GM21529 (cell line): Measurements from ENCODE around the gene FOXJ2.
"Not testable (repeated sequence)": the region's sequence is repeated elsewhere in the genome, so short reads cannot be mapped to it uniquely, and the experiment has no call there.

Source experiments
- ATAC-seq: cut with Tn5 transposase; IDR thresholded peaks from one replicate; pipeline ENCODE4 v1.9.1; 2021; ENCODE audit not compliant: unreplicated experiment

The FOXJ2 gene

GRCh38 chr12:8058506-8058905 lies 26.0 kb downstream of the FOXJ2 start:
- ATAC-seq, result no peak

DNA sequence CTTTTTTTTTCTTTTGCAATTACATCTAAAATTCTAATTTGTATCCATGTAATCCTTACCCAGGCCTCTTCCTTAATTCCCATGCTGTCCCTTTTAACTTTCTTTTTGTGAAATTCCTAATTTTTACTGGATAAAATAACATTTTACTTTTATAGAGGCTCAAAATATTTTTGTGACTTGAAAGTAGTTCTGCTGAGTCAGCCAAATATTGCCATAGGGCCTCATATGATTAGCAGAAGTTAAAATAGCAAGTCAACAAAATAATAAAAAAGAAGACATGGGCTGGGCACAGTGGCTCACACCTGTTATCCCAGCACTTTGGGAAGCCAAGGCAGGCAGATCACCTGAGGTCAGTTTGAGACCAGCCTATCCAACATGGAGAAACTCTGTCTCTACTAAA lies 31.6 kb downstream of the FOXJ2 start:
- no peak for ATAC-seq

- peak; percentile 91 for ATAC-seq
Observed at GRCh38 chr12:8065991-8066594, 33.6 kb downstream of the FOXJ2 start, which contains the start of gene C3AR1. Gene C3AR1 (minus strand): TSS chr12:8066359. CDS start chr12:8060185, 6,174 bp downstream.

DNA sequence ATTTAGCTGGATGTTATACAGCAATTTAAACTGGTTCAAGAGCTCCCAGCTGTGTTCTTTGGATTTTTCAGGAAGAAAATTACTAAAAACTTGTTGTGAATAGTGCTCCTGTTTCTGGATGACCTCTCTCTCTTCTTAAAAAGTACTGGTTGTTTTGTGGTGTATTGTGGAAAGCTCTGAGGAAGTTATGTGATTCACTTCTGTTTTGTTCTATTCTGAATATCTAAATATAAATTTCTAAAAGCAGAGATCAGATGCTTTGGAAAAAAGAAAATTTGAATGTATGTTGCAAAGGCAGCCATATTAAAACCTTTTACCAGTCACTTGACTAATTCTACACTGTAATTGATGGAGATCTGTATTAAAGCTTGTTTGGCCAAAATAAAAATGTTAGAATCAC lies 37.1 kb downstream of the FOXJ2 start:
- ATAC-seq, result no peak

DNA sequence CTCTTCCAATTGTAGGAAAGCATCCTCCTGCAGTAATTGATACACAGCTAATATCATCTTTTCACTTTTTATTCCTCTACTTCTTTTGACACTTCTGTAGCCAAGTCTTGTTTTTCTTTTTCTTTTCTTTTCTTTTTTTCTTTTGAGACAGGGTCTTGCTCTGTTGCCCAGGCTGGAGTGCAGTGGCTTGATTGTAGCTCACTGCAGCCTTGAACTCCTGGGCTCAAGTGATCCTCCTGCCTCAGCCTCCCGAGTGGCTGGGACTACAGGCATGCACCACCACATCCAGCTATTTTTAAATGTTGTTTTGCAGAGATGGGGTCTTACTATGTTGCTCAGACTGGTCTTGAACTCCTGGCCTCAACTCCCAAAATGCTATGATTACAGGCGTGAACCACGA lies 39.3 kb downstream of the FOXJ2 start:
- not testable (repeated sequence) for ATAC-seq

- ATAC-seq, result no peak
Observed at GRCh38 chr12:8075935-8076334, 43.4 kb downstream of the FOXJ2 start.

GRCh38 chr12:8076366-8076765 lies 43.9 kb downstream of the FOXJ2 start:
- ATAC-seq, result no peak

- ATAC-seq, result no peak
Observed at GRCh38 chr12:8077207-8077606, 44.7 kb downstream of the FOXJ2 start.

DNA sequence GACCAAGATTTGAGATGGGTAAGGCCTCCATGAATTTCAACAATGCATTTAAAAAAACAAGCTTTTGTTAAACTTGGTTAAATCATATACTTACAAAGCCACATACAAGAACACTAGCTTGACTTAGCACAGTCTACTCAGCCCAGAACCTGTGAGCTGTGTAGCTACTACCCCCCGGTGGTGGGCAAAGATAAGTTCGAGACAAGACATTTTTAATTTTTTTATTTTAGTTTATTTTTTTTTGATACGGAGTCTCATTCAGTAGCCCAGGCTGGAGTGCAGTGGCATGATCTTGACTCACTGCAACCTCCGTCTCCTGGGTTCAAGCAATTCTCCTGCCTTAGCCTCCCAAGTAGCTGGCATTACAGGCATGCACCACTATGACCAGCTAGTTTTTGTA lies 45.9 kb downstream of the FOXJ2 start:
- no peak for ATAC-seq

GRCh38 chr12:8078916-8079315 lies 46.4 kb downstream of the FOXJ2 start:
- ATAC-seq, result no peak

DNA sequence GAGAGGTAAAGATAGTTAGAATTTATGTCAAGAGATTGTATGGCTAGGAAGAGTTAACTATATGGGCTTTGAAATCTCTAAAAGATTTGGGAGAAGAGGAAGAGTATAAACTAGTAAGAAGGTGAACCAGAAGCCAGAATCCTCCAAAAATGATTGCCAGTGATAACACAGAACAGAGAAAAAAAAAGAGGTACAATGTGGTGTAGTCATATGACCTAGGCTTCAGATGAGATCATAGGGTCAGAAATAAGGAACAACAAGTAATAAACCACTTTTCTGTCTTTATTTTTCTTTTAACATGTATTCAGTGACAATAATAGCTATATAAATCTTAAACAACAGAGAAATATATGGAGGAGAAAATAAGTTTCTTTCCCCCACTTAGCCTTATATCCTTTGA lies 47.6 kb downstream of the FOXJ2 start:
- no peak for ATAC-seq

- ATAC-seq, result no peak
Observed at GRCh38 chr12:8081251-8081920, 48.9 kb downstream of the FOXJ2 start.

DNA sequence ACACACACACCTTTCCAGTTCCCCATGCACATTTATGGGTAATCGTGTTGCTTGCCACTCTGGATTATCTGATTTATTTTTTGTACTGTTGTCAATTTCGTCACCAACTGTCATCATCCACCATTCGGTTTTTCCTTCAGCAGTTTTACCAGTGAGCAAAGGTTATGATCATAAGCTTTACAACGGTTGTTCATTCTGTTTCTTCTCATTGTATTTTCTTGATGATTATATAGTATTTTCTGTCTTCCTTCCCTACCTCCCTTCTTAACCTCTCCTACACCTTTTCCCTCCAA lies 50.2 kb downstream of the FOXJ2 start:
- no peak for ATAC-seq

DNA sequence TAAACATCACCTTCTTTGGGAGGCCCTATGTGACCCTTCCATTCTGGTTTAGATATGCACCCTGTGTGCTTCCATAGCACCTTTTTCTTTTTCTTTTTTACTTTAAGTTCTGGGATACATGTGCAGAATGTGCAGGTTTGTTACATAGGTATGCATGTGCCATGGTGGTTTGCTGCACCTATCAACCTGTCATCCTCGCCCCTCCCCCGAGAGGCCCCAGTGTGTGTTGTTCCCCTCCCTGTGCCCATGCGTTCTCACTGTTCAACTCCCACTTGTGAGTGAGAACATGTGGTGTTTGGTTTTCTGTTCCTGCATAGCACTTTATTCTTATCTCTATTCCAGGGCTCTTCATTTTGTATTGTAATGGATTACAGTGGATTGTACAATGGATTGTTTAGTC lies 51.8 kb downstream of the FOXJ2 start:
- not testable (repeated sequence) for ATAC-seq

- ATAC-seq, result no peak
Observed at GRCh38 chr12:8087666-8088065, 55.1 kb downstream of the FOXJ2 start.

GRCh38 chr12:8088574-8088973 lies 56.1 kb downstream of the FOXJ2 start:
- ATAC-seq, result peak; percentile 75

DNA sequence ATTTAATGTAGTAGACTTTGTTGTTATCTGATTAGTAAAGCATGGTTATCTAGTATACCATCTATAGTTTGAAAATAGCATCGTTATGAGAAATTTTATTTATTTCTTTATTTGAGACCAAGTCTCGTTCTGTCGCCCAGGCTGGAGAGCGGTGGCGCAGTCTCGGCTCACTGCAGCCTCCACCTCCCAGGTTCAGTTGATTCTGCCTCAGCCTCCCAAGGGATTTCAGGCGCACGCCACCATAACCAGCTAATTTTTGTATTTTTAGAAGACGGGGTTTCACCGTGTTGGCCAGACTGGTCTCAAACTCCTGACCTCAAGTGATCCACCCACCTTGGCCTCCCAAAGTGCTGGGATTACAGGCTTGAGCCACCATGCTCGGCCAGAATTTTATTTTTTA lies 56.8 kb downstream of the FOXJ2 start:
- ATAC-seq, result not testable (repeated sequence)

GRCh38 chr12:8089716-8090115 lies 57.2 kb downstream of the FOXJ2 start:
- no peak for ATAC-seq

DNA sequence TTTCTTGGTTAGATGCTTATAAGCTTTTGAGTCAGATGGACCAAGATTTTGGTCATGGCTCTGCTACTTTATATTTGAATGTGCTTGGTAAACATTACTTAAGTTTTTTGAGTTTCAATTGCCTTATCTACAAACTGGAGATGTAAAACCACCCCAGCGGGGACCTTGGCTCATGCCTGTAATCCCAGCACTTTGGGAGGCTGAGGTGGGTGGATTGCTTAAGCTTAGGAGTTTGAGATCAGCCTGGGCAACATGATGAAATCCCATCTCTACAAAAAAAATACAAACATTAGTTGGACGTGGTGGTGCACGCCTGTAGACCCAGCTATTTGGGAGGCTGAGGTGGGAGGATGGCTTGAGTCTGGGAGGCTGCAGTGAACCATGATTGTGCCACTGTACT lies 60.8 kb downstream of the FOXJ2 start:
- no peak for ATAC-seq

GRCh38 chr12:8096281-8096915 lies 63.9 kb downstream of the FOXJ2 start:
- ATAC-seq, result no peak

DNA sequence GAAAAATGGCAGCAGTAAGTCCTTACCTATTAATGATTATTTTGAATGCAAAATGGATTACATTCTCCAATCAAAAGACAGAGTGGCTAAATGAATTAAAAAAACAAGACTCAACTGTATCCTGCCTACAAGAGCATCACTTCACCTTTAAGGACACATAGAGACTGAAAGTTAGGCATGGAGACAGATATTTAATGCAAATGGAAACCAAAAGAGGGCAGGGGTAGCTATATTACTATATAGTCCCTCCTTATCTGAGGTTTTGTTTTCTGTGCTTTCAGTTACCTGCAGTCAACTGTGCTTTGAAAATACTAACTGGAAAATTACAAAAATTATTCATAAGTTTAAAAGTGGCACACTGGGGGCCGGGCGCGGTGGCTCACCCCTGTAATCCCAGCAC lies 66.7 kb downstream of the FOXJ2 start:
- ATAC-seq, result no peak
